K562 (cell line): ENCODE data around the gene TXNRD3. TPM values are rescaled to one million over a fixed set of nuclear protein-coding genes. Genes with fewer than 3 reads are reported as not detected.

ENCODE experiments used
- ATAC-seq: fragments of 200-7000 bp; cut with Tn5 transposase; 3 replicates; pipeline ENCODE4 v1.9.1; 2020; ENCODE audit warnings: moderate library complexity
- BruUV-seq: library from RNA; stranded (reverse); fragments of 400-500 nt; replicated peaks from 2 replicates; lab custom pipeline; 2021; lab: Mats Ljungman, UMichigan
- CTCF ChIA-PET: fragments of 300-600 bp; formaldehyde crosslinking; extraction: SDS; loops from one replicate; lab custom pipeline; 2021; ENCODE audit warnings: low intra/inter-chr PET ratio; lab: Yijun Ruan, JAX
- POLR2A ChIA-PET: fragments of 300-600, 350-650 bp; sonication (Branson Sonifier 250); formaldehyde crosslinking; extraction: SDS; loops from one replicate; lab custom pipeline; 2021; ENCODE audit warnings: antibody characterized with exemption, inconsistent platforms; lab: Yijun Ruan, JAX
- DNase-seq, 4 experiments: peaks; one replicate each; pipeline versions ENCODE4 v3.0.0 to v3.0.0-alpha.2; 2011 to 2018; ENCODE audit warnings: low spot score in 3 of 4, mixed read lengths in 3 of 4; ENCODE audit errors: extremely low read depth in 1 of 4
- FAIRE-seq: peaks from 2 replicates; lab custom pipeline; 2011; peaks lifted over from hg19 to GRCh38; lab: Jason Lieb, UNC
- H2AFZ ChIP-seq: 2 replicates; pipeline ENCODE4 v1.6.0; 2011; ENCODE audit warnings: low read depth, low read length, control low read depth, inconsistent platforms
- H3K27ac ChIP-seq: fragments of 200-600 bp; 3 replicates; pipeline ENCODE4 v1.8.0; 2011; ENCODE audit warnings: low read depth, mild to moderate bottlenecking, control low read depth, inconsistent platforms, low read length, moderate library complexity, mixed read lengths; ENCODE audit errors: extremely low read depth
- H3K27me3 ChIP-seq, 2 experiments: fragments of 300-600 bp in 1 of 2; 2 replicates in 1 of 2; 3 replicates in 1 of 2; pipeline versions ENCODE4 v1.6.0 to v1.8.0; 2011; ENCODE audit warnings: inconsistent platforms in 2 of 2, low read length in 2 of 2, mild to moderate bottlenecking in 1 of 2, mixed read lengths in 1 of 2, moderate library complexity in 1 of 2; ENCODE audit not compliant: control insufficient read depth in 2 of 2, insufficient read depth in 2 of 2
- H3K36me3 ChIP-seq: fragments of 300-600 bp; 3 replicates; pipeline ENCODE4 v1.8.0; 2011; ENCODE audit warnings: mild to moderate bottlenecking, low read length, inconsistent platforms; ENCODE audit not compliant: control insufficient read depth, insufficient read depth
- H3K4me1 ChIP-seq, 2 experiments: fragments of 200-600 bp in 1 of 2; replicated peaks in 1 of 2; 2 replicates in 1 of 2; 3 replicates in 1 of 2; pipeline versions ENCODE4 v1.5.1 to v1.8.0; 2011; ENCODE audit warnings: inconsistent platforms in 2 of 2, low read length in 2 of 2, mild to moderate bottlenecking in 1 of 2, mixed read lengths in 1 of 2, moderate library complexity in 1 of 2; ENCODE audit not compliant: control insufficient read depth in 2 of 2, insufficient read depth in 2 of 2
- H3K4me2 ChIP-seq: 2 replicates; pipeline ENCODE4 v1.6.1; 2011; ENCODE audit warnings: low read length, control low read depth, inconsistent platforms, mixed read lengths; ENCODE audit not compliant: insufficient read depth
- H3K4me3 ChIP-seq: fragments of 200-600 bp; sonication (generic), shearing (Covaris generic); 2 replicates; pipeline ENCODE4 v1.5.1; 2016; ENCODE audit warnings: control low read depth, inconsistent platforms
- H3K79me2 ChIP-seq: fragments of 200-600 bp; 3 replicates; pipeline ENCODE4 v1.8.0; 2011; ENCODE audit warnings: low read length, inconsistent platforms; ENCODE audit not compliant: control insufficient read depth, insufficient read depth
- H3K9ac ChIP-seq, 2 experiments: 2 replicates each; pipeline versions ENCODE4 v1.6.0 to v1.6.1; 2011; ENCODE audit warnings: low read depth in 2 of 2, low read length in 2 of 2, control low read depth in 1 of 2, inconsistent platforms in 1 of 2, mild to moderate bottlenecking in 1 of 2, mixed read lengths in 1 of 2; ENCODE audit not compliant: insufficient read depth in 1 of 2
- H3K9me1 ChIP-seq: one replicate; pipeline ENCODE4 v1.6.0; 2011; ENCODE audit warnings: inconsistent platforms, mild to moderate bottlenecking, low read length, moderate library complexity; ENCODE audit not compliant: control insufficient read depth, insufficient read depth
- H3K9me3 ChIP-seq: replicated peaks from 2 replicates; pipeline ENCODE4 v1.5.1; 2011; ENCODE audit warnings: low read depth, low read length, inconsistent platforms; ENCODE audit not compliant: control insufficient read depth, insufficient read depth
- H4K20me1 ChIP-seq: replicated peaks from 2 replicates; pipeline ENCODE4 v1.6.1; 2011; ENCODE audit warnings: low read length, inconsistent platforms, mixed read lengths; ENCODE audit not compliant: control insufficient read depth, insufficient read depth
- CTCF ChIP-seq, 3 experiments: IDR thresholded peaks in 2 of 3; conservative IDR thresholded peaks in 1 of 3; 2 replicates each; pipeline ENCODE4 v1.5.1; 2011 to 2012; ENCODE audit warnings: low read length in 3 of 3, mild to moderate bottlenecking in 3 of 3, control low read depth in 2 of 3, improper control_type of control experiment in 1 of 3, inconsistent platforms in 1 of 3, low read depth in 1 of 3, mixed read lengths in 1 of 3, moderate library complexity in 1 of 3; ENCODE audit not compliant: insufficient read depth in 2 of 3
- EGR1 ChIP-seq: fragments of 450-650 bp; conservative IDR thresholded peaks from 2 replicates; pipeline ENCODE4 v1.6.1; 2017; ENCODE audit warnings: mild to moderate bottlenecking
- GATAD2B ChIP-seq: fragments of 450-650 bp; IDR thresholded peaks from 2 replicates; pipeline ENCODE4 v1.6.1; 2017; ENCODE audit warnings: mild to moderate bottlenecking, borderline replicate concordance
- GTF2A2 ChIP-seq: IDR thresholded peaks from 2 replicates; pipeline ENCODE4 v1.6.1; 2016; ENCODE audit warnings: mild to moderate bottlenecking, missing genetic modification characterization, missing compliant biosample characterization
- GTF3C2 ChIP-seq: IDR thresholded peaks from 3 replicates; pipeline ENCODE4 v1.6.1; 2011; ENCODE audit warnings: borderline replicate concordance, mild to moderate bottlenecking, moderate library complexity; ENCODE audit not compliant: insufficient read length; ENCODE audit errors: extremely low read depth
- HNRNPH1 ChIP-seq: fragments of 200-400 bp; formaldehyde crosslinking; optimal IDR thresholded peaks from 2 replicates; pipeline ENCODE3; 2017; ENCODE audit warnings: low read depth, mild to moderate bottlenecking, low read length, moderate library complexity
- NR3C1 ChIP-seq: sonication (generic); formaldehyde crosslinking; IDR thresholded peaks from 2 replicates; pipeline ENCODE4 v1.8.1; 2022; ENCODE audit warnings: missing genetic modification reagents
- PHF21A ChIP-seq: fragments of 450-650 bp; IDR thresholded peaks from 2 replicates; pipeline ENCODE4 v1.6.1; 2017; ENCODE audit warnings: low read depth, borderline replicate concordance
- RBM15 ChIP-seq: fragments of 200-400 bp; formaldehyde crosslinking; IDR thresholded peaks from 2 replicates; pipeline ENCODE4 v1.6.1; 2018; ENCODE audit warnings: mild to moderate bottlenecking, low read length, moderate library complexity; ENCODE audit not compliant: insufficient read depth
- SAP30 ChIP-seq: fragments of 200-600 bp; sonication (generic); IDR thresholded peaks from 2 replicates; pipeline ENCODE4 v1.6.1; 2012; ENCODE audit warnings: borderline replicate concordance, low read depth, mild to moderate bottlenecking, moderate library complexity, low read length, control low read depth, inconsistent platforms; ENCODE audit not compliant: insufficient read depth, poor library complexity, severe bottlenecking
- TCF3 ChIP-seq: sonication (generic); formaldehyde crosslinking; IDR thresholded peaks from 2 replicates; pipeline ENCODE4 v1.4.0; 2020; ENCODE audit warnings: mild to moderate bottlenecking, missing genetic modification reagents
- ZBTB1 ChIP-seq: sonication (generic); formaldehyde crosslinking; IDR thresholded peaks from 2 replicates; pipeline ENCODE4 v1.8.1; 2023; ENCODE audit warnings: missing genetic modification reagents, low read depth, mild to moderate bottlenecking, borderline replicate concordance
- ZNF12 ChIP-seq: sonication (generic); formaldehyde crosslinking; IDR thresholded peaks from 2 replicates; pipeline ENCODE4 v1.4.0; 2020; ENCODE audit warnings: mild to moderate bottlenecking, missing genetic modification reagents
- ZNF23 ChIP-seq: fragments of 250-450 bp; sonication (Bioruptor Pico); IDR thresholded peaks from 2 replicates; pipeline ENCODE4 v1.4.0; 2020; ENCODE audit warnings: mild to moderate bottlenecking
- ZNF354B ChIP-seq: fragments of 250-450 bp; sonication (Bioruptor Pico); IDR thresholded peaks from 2 replicates; pipeline ENCODE4 v1.4.0; 2020
- ZNF584 ChIP-seq: fragments of 200-800 bp; sonication (Bioruptor generic); IDR thresholded peaks from 2 replicates; pipeline ENCODE4 v1.6.1; 2016; ENCODE audit warnings: low read depth, mild to moderate bottlenecking, missing genetic modification characterization, missing compliant biosample characterization
- ZNF830 ChIP-seq: fragments of 250-450 bp; sonication (Bioruptor Pico); IDR thresholded peaks from 2 replicates; pipeline ENCODE4 v1.5.0; 2021; ENCODE audit warnings: mild to moderate bottlenecking
- WGBS: fragments of 100-300 bp; shearing (Covaris generic); methylation state at CpG from one replicate; pipeline ENCODE4 v1.1.6; 2016; ENCODE audit warnings: low coverage, mixed read lengths; ENCODE audit not compliant: insufficient coverage; ENCODE audit errors: missing lambda C conversion rate; 5-methylcytosine and 5-hydroxymethylcytosine counted together
- in situ Hi-C: fragments of 300-500 bp; cut with MboI; formaldehyde crosslinking; loops from 4 replicates; pipeline ENCODE4 v1.15.0; 2018; ENCODE audit warnings: inconsistent platforms, mixed read lengths
- intact Hi-C: fragments of 100-400 bp; cut with micrococcal nuclease; formaldehyde crosslinking; loops from 2 replicates; pipeline ENCODE4 v1.14.2; 2022
- polyA plus RNA-seq, 8 experiments: library from polyadenylated mRNA; depleted of rRNA in 4 of 8; stranded (reverse) in 5 of 8; unstranded in 3 of 8; fragments of >200 nt; fragmentation: Nextera tagmentation in 2 of 8; fragmentation: Illumina TruSeq in 1 of 8; extraction: Ambion mirVana in 2 of 8; extraction: Trizol in 1 of 8; gene quantifications; 2 replicates each; pipeline versions ENCODE4 v1.2.1 to v1.2.3, GENCODE V29; 2011 to 2014; ENCODE audit warnings: inconsistent platforms in 1 of 8, missing spikeins in 1 of 8
- total RNA-seq, 7 experiments: library from RNA; depleted of rRNA in 6 of 7; stranded (reverse); fragments of >200 nt in 6 of 7; fragmentation: Illumina TruSeq in 2 of 7; extraction: Trizol in 2 of 7; gene quantifications; 2 replicates each; pipeline versions ENCODE4 v1.2.1 to v1.2.3, GENCODE V29; 2011 to 2021; ENCODE audit warnings: low replicate concordance in 1 of 7

The TXNRD3 gene
- total and polyA plus RNA-seq, 9 of the 15 experiments (the other 6 are each of a cell fraction or from before 2014, with no cell fraction given) = 0.96 to 2.3 (median 1.7) TPM

GRCh38 chr3:126679831-126680666, 25.1 kb upstream of the TXNRD3 start:
- no TSS peak for BruUV-seq
- no peak for DNase-seq
- Histone ChIP-seq H3K4me2 (no peak overlapping the region), H3K79me2 (no peaks in the 10 kb centered on the region), H3K9me1 (no peaks in the 10 kb centered on the region), H3K4me3 (no peak overlapping the region), H3K27me3 (peaks cover 0 to 23% of the 10 kb centered on the region in 2 experiments; a peak in 2 of 5 replicates), H3K9ac (no peak overlapping the region), H3K36me3 (no peaks in the 10 kb centered on the region), H4K20me1 (no peaks in the 10 kb centered on the region), H3K4me1 (peaks cover 0 to 10% of the 10 kb centered on the region in 2 experiments; a peak in 2 of 5 replicates), H2AFZ (no peak overlapping the region), H3K9me3 (no peaks in the 10 kb centered on the region), H3K27ac (no peak overlapping the region)
- no peak for ATAC-seq
- intact Hi-C loops = loop anchor here (5.0 to 10.0 kb wide), 3 partner anchors 72 to 775 kb away; partner anchors contain the start of gene PLXNA1
- in situ Hi-C loops = loop anchor here (10.0 kb wide), 1 partner anchor 775 kb away; no protein-coding TSS in a partner anchor
- ChIA-PET POLR2A (no interaction called here), CTCF (interaction anchor here (1.1 kb wide), 1 partner anchor 302 kb away, joined by 3 read pairs; no protein-coding TSS in a partner anchor)
- 22% methylated on average over 11 of the region's 11 CpGs for WGBS
- no peak for FAIRE-seq
- TF ChIP-seq ZNF354B (no peak), ZNF584 (CRISPR knock-in tag) (no peak), HNRNPH1 (no peak), TCF3 (CRISPR knock-in tag) (no peak), NR3C1 (CRISPR knock-in tag) (no peak), ZNF23 (CRISPR knock-in tag) (no peak), GTF2A2 (no peak), ZNF830 (CRISPR knock-in tag) (no peak), SAP30 (no peak), CTCF (IDR thresholded peaks at IDR 0.05 in 2 of 3, conservative IDR thresholded peaks at IDR 0.05 in 1 of 3; ENCODE audit: insufficient read depth in 2 of 3, low read depth in 1 of 3, low read length in 3 of 3) (no peak), GATAD2B (no peak), ZNF12 (CRISPR knock-in tag) (no peak), EGR1 (no peak), RBM15 (no peak), GTF3C2 (no peak), PHF21A (no peak), ZBTB1 (CRISPR knock-in tag) (no peak)
- TF ChIP-seq, all 486 proteins: peak for 0
